Panc1 (cell line): ENCODE measurements around the gene SLC25A5. TPM values are rescaled to one million over a fixed set of nuclear protein-coding genes. Genes with fewer than 3 reads are reported as not detected.

Experiments used
- ATAC-seq: fragments of 200-7000 bp; cut with Tn5 transposase; 2 replicates; pipeline ENCODE4 v1.9.1; 2020; ENCODE audit warnings: mild to moderate bottlenecking, moderate library complexity
- BruUV-seq: library from RNA; stranded (reverse); fragments of 400-500 nt; replicated peaks from 2 replicates; lab custom pipeline; 2021; lab: Mats Ljungman, UMichigan
- CTCF ChIA-PET: fragments of 300-600 bp; sonication (Branson Sonifier 250); formaldehyde crosslinking; loops from one replicate; lab custom pipeline; 2022; ENCODE audit warnings: antibody characterized with exemption; lab: Charles Lee
- POLR2A ChIA-PET: fragments of 300-600 bp; sonication (Branson Sonifier 250); formaldehyde crosslinking; loops from one replicate; lab custom pipeline; 2022; ENCODE audit warnings: antibody characterized with exemption; lab: Charles Lee
- DNase-seq: peaks from one replicate; pipeline ENCODE4 v3.0.0-alpha.2; 2010; ENCODE audit warnings: low read depth, low spot score
- H3K27ac ChIP-seq: 2 replicates; pipeline ENCODE4 v1.5.1; 2011; ENCODE audit warnings: mild to moderate bottlenecking, low read length, inconsistent platforms
- H3K27me3 ChIP-seq: fragments of 200-500 bp; sonication (Bioruptor generic); 2 replicates; pipeline ENCODE4 v1.6.0; 2014; ENCODE audit warnings: low read length, inconsistent platforms; ENCODE audit not compliant: control insufficient read depth, insufficient read depth
- H3K36me3 ChIP-seq: fragments of 200-500 bp; sonication (Bioruptor generic); 2 replicates; pipeline ENCODE4 v1.5.1; 2014; ENCODE audit warnings: inconsistent platforms, mild to moderate bottlenecking, low read length, moderate library complexity; ENCODE audit not compliant: control insufficient read depth, insufficient read depth
- H3K4me1 ChIP-seq: 2 replicates; pipeline ENCODE4 v1.5.1; 2011; ENCODE audit warnings: inconsistent platforms, mild to moderate bottlenecking, low read length, moderate library complexity; ENCODE audit not compliant: control insufficient read depth, insufficient read depth
- H3K4me3 ChIP-seq, 2 experiments: 2 replicates each; pipeline ENCODE4 v1.5.1; 2011 to 2012; ENCODE audit warnings: low read depth in 2 of 2, low read length in 2 of 2, mild to moderate bottlenecking in 2 of 2, inconsistent platforms in 1 of 2, moderate library complexity in 1 of 2
- H3K9me3 ChIP-seq: fragments of 200-500 bp; sonication (Bioruptor generic); 2 replicates; pipeline ENCODE4 v1.5.1; 2014; ENCODE audit warnings: low read depth, mild to moderate bottlenecking, inconsistent platforms, low read length, moderate library complexity; ENCODE audit not compliant: control insufficient read depth, insufficient read depth
- CTCF ChIP-seq: fragments of 450-650 bp; IDR thresholded peaks from 2 replicates; pipeline ENCODE4 v1.5.1; 2017; ENCODE audit warnings: mild to moderate bottlenecking
- POLR2AphosphoS5 ChIP-seq: IDR thresholded peaks from 2 replicates; pipeline ENCODE4 v1.6.1; 2012; ENCODE audit warnings: mild to moderate bottlenecking, low read depth, low read length, moderate library complexity
- SIN3A ChIP-seq: IDR thresholded peaks from 2 replicates; pipeline ENCODE4 v1.6.1; 2012; ENCODE audit warnings: low read depth, mild to moderate bottlenecking, low read length, moderate library complexity, borderline replicate concordance; ENCODE audit not compliant: insufficient read depth
- TCF7L2 ChIP-seq: IDR thresholded peaks from 2 replicates; pipeline ENCODE4 v1.6.1; 2011; ENCODE audit warnings: mild to moderate bottlenecking, low read depth, low read length, inconsistent platforms
- in situ Hi-C: cut with HindIII; loops from 2 replicates; pipeline ENCODE4 v1.10.0; 2016; ENCODE audit warnings: low sequenced_read_pairs, low pct_unique_long_range_greater_than_20kb
- intact Hi-C: fragments of 100-400 bp; cut with micrococcal nuclease; formaldehyde crosslinking; loops from one replicate; pipeline ENCODE4 v1.10.0; 2022; ENCODE audit not compliant: unreplicated experiment
- total RNA-seq: library from RNA; stranded (reverse); gene quantifications from one replicate; pipeline ENCODE4 v1.2.1, GENCODE V29; 2021; ENCODE audit not compliant: unreplicated experiment
- TF ChIP-seq, protein P1 (sequence below), 2 experiments: IDR thresholded peaks; 2 replicates each; pipeline ENCODE4 v1.6.1; 2011 to 2012; ENCODE audit warnings: low read depth in 2 of 2, control low read depth in 1 of 2, low read length in 1 of 2, mild to moderate bottlenecking in 1 of 2, moderate library complexity in 1 of 2; ENCODE audit not compliant: insufficient read depth in 1 of 2

SLC25A5 gene
- total RNA-seq, 1 experiment from 2014 or later = 709 TPM

- H3K36me3 ChIP-seq = peaks cover 10% of the 10 kb centered on the region
- TF ChIP-seq, protein P1, sequence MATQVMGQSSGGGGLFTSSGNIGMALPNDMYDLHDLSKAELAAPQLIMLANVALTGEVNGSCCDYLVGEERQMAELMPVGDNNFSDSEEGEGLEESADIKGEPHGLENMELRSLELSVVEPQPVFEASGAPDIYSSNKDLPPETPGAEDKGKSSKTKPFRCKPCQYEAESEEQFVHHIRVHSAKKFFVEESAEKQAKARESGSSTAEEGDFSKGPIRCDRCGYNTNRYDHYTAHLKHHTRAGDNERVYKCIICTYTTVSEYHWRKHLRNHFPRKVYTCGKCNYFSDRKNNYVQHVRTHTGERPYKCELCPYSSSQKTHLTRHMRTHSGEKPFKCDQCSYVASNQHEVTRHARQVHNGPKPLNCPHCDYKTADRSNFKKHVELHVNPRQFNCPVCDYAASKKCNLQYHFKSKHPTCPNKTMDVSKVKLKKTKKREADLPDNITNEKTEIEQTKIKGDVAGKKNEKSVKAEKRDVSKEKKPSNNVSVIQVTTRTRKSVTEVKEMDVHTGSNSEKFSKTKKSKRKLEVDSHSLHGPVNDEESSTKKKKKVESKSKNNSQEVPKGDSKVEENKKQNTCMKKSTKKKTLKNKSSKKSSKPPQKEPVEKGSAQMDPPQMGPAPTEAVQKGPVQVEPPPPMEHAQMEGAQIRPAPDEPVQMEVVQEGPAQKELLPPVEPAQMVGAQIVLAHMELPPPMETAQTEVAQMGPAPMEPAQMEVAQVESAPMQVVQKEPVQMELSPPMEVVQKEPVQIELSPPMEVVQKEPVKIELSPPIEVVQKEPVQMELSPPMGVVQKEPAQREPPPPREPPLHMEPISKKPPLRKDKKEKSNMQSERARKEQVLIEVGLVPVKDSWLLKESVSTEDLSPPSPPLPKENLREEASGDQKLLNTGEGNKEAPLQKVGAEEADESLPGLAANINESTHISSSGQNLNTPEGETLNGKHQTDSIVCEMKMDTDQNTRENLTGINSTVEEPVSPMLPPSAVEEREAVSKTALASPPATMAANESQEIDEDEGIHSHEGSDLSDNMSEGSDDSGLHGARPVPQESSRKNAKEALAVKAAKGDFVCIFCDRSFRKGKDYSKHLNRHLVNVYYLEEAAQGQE (IDR thresholded peaks at IDR 0.05; ENCODE audit: insufficient read depth in 1 of 2, low read depth in 2 of 2, low read length in 1 of 2) = no peak
- no peak for TF ChIP-seq POLR2AphosphoS5
- TF ChIP-seq TCF7L2 = no peak
- no peak for TF ChIP-seq CTCF
- no peak for TF ChIP-seq SIN3A
- BruUV-seq = no TSS peak
- ChIA-PET POLR2A (interaction anchor here (0.6 kb wide), 1 partner anchor 766 kb away, joined by 4 read pairs; no protein-coding TSS in a partner anchor), CTCF (no interaction called here)
- no peak for DNase-seq
- no peak overlapping the region for H3K27ac ChIP-seq
- H3K4me3 ChIP-seq = no peak overlapping the region
- in situ Hi-C loops (no loop called here), intact Hi-C loops (no loop called here)
- H3K4me1 ChIP-seq = peaks cover 13% of the 10 kb centered on the region
- H3K9me3 ChIP-seq = no peaks in the 10 kb centered on the region
- H3K27me3 ChIP-seq = no peaks in the 10 kb centered on the region
- ATAC-seq = no peak
Measured at GRCh38 chrX:119475389-119476101, 7.3 kb downstream of the SLC25A5 start.

GRCh38 chrX:119477812-119478232, 9.6 kb downstream of the SLC25A5 start:
- ATAC-seq (peak; percentile 14), DNase-seq (no peak)
- Histone ChIP-seq H3K4me1 (peaks cover 15% of the 10 kb centered on the region), H3K9me3 (no peaks in the 10 kb centered on the region), H3K27me3 (no peaks in the 10 kb centered on the region), H3K27ac (peak overlapping the region; percentile 73), H3K36me3 (no peaks in the 10 kb centered on the region), H3K4me3 (peak overlapping the region; percentile 22 to 40; a peak in 3 of 4 replicates)
- no peak for TF ChIP-seq POLR2AphosphoS5
- TF ChIP-seq TCF7L2 = no peak
- no TSS peak for BruUV-seq
- intact Hi-C loops (no loop called here), in situ Hi-C loops (no loop called here)
- POLR2A ChIA-PET = interaction anchor here (1.5 kb wide), 1 partner anchor 10 kb away, joined by 4 read pairs; the partner anchor contains the start of gene SLC25A5
- CTCF ChIA-PET = interaction anchor here (0.6 to 1.3 kb wide), 3 partner anchors 9 to 250 kb away, joined by 3 to 5 read pairs (median 5); no protein-coding TSS in a partner anchor
